K562 (cell line): ENCODE data around the gene ZNF319. TPM values are rescaled to one million over a fixed set of nuclear protein-coding genes. Genes with fewer than 3 reads are reported as not detected.

Source experiments
- MAFF ChIP-seq: IDR thresholded peaks from 2 replicates; pipeline ENCODE4 v1.6.1; 2012; ENCODE audit warnings: low read length, improper control_type of control experiment
- RBM15 ChIP-seq: fragments of 200-400 bp; formaldehyde crosslinking; IDR thresholded peaks from 2 replicates; pipeline ENCODE4 v1.6.1; 2018; ENCODE audit warnings: mild to moderate bottlenecking, low read length, moderate library complexity; ENCODE audit not compliant: insufficient read depth
- SRF ChIP-seq, 2 experiments: fragments of 250-450, 450-650 bp in 1 of 2; sonication (Bioruptor Pico) in 1 of 2; sonication (generic) in 1 of 2; formaldehyde crosslinking; IDR thresholded peaks; 2 replicates each; pipeline versions ENCODE4 v1.5.0 to v1.5.1; 2020 to 2022; ENCODE audit warnings: mild to moderate bottlenecking in 1 of 2, missing genetic modification reagents in 1 of 2
- YY1 ChIP-seq, 3 experiments: IDR thresholded peaks; 2 replicates each; pipeline ENCODE4 v1.6.1; 2011; ENCODE audit warnings: low read length in 2 of 3, mild to moderate bottlenecking in 2 of 3, moderate library complexity in 2 of 3, borderline replicate concordance in 1 of 3, control low read depth in 1 of 3, low read depth in 1 of 3; ENCODE audit not compliant: insufficient read depth in 3 of 3, insufficient replicate concordance in 2 of 3, control insufficient read depth in 1 of 3, insufficient read length in 1 of 3; ENCODE audit errors: extremely low read depth in 1 of 3
- ZBED1 ChIP-seq: IDR thresholded peaks from 2 replicates; pipeline ENCODE4 v1.6.1; 2014
- polyA plus RNA-seq, 8 experiments: library from polyadenylated mRNA; depleted of rRNA in 4 of 8; stranded (reverse) in 5 of 8; unstranded in 3 of 8; fragments of >200 nt; fragmentation: Nextera tagmentation in 2 of 8; fragmentation: Illumina TruSeq in 1 of 8; extraction: Ambion mirVana in 2 of 8; extraction: Trizol in 1 of 8; gene quantifications; 2 replicates each; pipeline versions ENCODE4 v1.2.1 to v1.2.3, GENCODE V29; 2011 to 2014; ENCODE audit warnings: inconsistent platforms in 1 of 8, missing spikeins in 1 of 8
- total RNA-seq, 7 experiments: library from RNA; depleted of rRNA in 6 of 7; stranded (reverse); fragments of >200 nt in 6 of 7; fragmentation: Illumina TruSeq in 2 of 7; extraction: Trizol in 2 of 7; gene quantifications; 2 replicates each; pipeline versions ENCODE4 v1.2.1 to v1.2.3, GENCODE V29; 2011 to 2021; ENCODE audit warnings: low replicate concordance in 1 of 7
- TF ChIP-seq, protein P1 (sequence below): fragments of 450-650 bp; IDR thresholded peaks from 2 replicates; pipeline ENCODE4 v1.6.1; 2016; ENCODE audit warnings: mild to moderate bottlenecking, moderate library complexity
- TF ChIP-seq, protein P2 (sequence below): fragments of 450-650 bp; IDR thresholded peaks from 2 replicates; pipeline ENCODE4 v1.6.1; 2016; ENCODE audit warnings: missing biosample characterization, missing genetic modification characterization
- TF ChIP-seq, protein P3 (sequence below), 2 experiments: fragments of 200-800 bp in 1 of 2; sonication (Bioruptor generic) in 1 of 2; sonication (generic) in 1 of 2; formaldehyde crosslinking in 1 of 2; IDR thresholded peaks in 1 of 2; conservative IDR thresholded peaks in 1 of 2; 2 replicates each; pipeline versions ENCODE4 v1.5.0 to v1.6.1; 2016 to 2020; ENCODE audit warnings: missing compliant biosample characterization in 1 of 2, missing genetic modification characterization in 1 of 2, missing genetic modification reagents in 1 of 2
- TF ChIP-seq, protein P4 (sequence below), 3 experiments: IDR thresholded peaks in 2 of 3; conservative IDR thresholded peaks in 1 of 3; 2 replicates each; pipeline ENCODE4 v1.5.1; 2011 to 2012; ENCODE audit warnings: low read length in 3 of 3, mild to moderate bottlenecking in 3 of 3, control low read depth in 2 of 3, improper control_type of control experiment in 1 of 3, inconsistent platforms in 1 of 3, low read depth in 1 of 3, mixed read lengths in 1 of 3, moderate library complexity in 1 of 3; ENCODE audit not compliant: insufficient read depth in 2 of 3

ZNF319 gene
- total and polyA plus RNA-seq, 9 of the 15 experiments (the other 6 are each of a cell fraction or from before 2014, with no cell fraction given), result 0.20 to 5.7 (median 1.4) TPM

DNA sequence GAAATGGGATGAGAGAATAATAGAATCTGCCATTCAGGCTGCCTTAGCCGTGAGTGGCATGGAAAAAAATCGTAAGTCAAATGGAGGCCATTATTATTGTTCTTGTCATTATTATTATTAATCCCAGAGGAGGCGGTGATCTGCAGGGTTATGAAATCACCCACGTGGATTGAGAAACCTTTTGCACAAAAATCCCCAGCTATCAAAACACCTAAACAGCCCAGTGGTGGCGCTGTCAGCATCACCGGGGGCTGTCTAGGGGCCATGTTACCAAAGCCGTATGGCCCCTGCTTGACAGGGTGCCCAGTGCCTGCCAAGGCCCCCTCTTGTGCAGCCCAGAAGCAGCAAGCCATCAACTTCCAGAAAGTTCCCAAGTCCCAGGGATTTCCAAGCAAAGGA, 54.7 kb downstream of the ZNF319 start (continued):
- TF ChIP-seq, protein P1, sequence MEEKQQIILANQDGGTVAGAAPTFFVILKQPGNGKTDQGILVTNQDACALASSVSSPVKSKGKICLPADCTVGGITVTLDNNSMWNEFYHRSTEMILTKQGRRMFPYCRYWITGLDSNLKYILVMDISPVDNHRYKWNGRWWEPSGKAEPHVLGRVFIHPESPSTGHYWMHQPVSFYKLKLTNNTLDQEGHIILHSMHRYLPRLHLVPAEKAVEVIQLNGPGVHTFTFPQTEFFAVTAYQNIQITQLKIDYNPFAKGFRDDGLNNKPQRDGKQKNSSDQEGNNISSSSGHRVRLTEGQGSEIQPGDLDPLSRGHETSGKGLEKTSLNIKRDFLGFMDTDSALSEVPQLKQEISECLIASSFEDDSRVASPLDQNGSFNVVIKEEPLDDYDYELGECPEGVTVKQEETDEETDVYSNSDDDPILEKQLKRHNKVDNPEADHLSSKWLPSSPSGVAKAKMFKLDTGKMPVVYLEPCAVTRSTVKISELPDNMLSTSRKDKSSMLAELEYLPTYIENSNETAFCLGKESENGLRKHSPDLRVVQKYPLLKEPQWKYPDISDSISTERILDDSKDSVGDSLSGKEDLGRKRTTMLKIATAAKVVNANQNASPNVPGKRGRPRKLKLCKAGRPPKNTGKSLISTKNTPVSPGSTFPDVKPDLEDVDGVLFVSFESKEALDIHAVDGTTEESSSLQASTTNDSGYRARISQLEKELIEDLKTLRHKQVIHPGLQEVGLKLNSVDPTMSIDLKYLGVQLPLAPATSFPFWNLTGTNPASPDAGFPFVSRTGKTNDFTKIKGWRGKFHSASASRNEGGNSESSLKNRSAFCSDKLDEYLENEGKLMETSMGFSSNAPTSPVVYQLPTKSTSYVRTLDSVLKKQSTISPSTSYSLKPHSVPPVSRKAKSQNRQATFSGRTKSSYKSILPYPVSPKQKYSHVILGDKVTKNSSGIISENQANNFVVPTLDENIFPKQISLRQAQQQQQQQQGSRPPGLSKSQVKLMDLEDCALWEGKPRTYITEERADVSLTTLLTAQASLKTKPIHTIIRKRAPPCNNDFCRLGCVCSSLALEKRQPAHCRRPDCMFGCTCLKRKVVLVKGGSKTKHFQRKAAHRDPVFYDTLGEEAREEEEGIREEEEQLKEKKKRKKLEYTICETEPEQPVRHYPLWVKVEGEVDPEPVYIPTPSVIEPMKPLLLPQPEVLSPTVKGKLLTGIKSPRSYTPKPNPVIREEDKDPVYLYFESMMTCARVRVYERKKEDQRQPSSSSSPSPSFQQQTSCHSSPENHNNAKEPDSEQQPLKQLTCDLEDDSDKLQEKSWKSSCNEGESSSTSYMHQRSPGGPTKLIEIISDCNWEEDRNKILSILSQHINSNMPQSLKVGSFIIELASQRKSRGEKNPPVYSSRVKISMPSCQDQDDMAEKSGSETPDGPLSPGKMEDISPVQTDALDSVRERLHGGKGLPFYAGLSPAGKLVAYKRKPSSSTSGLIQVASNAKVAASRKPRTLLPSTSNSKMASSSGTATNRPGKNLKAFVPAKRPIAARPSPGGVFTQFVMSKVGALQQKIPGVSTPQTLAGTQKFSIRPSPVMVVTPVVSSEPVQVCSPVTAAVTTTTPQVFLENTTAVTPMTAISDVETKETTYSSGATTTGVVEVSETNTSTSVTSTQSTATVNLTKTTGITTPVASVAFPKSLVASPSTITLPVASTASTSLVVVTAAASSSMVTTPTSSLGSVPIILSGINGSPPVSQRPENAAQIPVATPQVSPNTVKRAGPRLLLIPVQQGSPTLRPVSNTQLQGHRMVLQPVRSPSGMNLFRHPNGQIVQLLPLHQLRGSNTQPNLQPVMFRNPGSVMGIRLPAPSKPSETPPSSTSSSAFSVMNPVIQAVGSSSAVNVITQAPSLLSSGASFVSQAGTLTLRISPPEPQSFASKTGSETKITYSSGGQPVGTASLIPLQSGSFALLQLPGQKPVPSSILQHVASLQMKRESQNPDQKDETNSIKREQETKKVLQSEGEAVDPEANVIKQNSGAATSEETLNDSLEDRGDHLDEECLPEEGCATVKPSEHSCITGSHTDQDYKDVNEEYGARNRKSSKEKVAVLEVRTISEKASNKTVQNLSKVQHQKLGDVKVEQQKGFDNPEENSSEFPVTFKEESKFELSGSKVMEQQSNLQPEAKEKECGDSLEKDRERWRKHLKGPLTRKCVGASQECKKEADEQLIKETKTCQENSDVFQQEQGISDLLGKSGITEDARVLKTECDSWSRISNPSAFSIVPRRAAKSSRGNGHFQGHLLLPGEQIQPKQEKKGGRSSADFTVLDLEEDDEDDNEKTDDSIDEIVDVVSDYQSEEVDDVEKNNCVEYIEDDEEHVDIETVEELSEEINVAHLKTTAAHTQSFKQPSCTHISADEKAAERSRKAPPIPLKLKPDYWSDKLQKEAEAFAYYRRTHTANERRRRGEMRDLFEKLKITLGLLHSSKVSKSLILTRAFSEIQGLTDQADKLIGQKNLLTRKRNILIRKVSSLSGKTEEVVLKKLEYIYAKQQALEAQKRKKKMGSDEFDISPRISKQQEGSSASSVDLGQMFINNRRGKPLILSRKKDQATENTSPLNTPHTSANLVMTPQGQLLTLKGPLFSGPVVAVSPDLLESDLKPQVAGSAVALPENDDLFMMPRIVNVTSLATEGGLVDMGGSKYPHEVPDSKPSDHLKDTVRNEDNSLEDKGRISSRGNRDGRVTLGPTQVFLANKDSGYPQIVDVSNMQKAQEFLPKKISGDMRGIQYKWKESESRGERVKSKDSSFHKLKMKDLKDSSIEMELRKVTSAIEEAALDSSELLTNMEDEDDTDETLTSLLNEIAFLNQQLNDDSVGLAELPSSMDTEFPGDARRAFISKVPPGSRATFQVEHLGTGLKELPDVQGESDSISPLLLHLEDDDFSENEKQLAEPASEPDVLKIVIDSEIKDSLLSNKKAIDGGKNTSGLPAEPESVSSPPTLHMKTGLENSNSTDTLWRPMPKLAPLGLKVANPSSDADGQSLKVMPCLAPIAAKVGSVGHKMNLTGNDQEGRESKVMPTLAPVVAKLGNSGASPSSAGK, result no peak
- TF ChIP-seq, protein P2, sequence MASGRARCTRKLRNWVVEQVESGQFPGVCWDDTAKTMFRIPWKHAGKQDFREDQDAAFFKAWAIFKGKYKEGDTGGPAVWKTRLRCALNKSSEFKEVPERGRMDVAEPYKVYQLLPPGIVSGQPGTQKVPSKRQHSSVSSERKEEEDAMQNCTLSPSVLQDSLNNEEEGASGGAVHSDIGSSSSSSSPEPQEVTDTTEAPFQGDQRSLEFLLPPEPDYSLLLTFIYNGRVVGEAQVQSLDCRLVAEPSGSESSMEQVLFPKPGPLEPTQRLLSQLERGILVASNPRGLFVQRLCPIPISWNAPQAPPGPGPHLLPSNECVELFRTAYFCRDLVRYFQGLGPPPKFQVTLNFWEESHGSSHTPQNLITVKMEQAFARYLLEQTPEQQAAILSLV (tag), result 0 out of 2 replicates have a peak, but pooled peaks have one; percentile 33
- TF ChIP-seq, protein P3, sequence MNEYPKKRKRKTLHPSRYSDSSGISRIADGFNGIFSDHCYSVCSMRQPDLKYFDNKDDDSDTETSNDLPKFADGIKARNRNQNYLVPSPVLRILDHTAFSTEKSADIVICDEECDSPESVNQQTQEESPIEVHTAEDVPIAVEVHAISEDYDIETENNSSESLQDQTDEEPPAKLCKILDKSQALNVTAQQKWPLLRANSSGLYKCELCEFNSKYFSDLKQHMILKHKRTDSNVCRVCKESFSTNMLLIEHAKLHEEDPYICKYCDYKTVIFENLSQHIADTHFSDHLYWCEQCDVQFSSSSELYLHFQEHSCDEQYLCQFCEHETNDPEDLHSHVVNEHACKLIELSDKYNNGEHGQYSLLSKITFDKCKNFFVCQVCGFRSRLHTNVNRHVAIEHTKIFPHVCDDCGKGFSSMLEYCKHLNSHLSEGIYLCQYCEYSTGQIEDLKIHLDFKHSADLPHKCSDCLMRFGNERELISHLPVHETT (CRISPR knock-in tag; conservative IDR thresholded peaks at IDR 0.05 in 1 of 2, IDR thresholded peaks at IDR 0.05 in 1 of 2), result no peak
- TF ChIP-seq SRF (CRISPR knock-in tag; IDR thresholded peaks at IDR 0.05) (no peak), MAFF (no peak), RBM15 (no peak), ZBED1 (no peak), YY1 (IDR thresholded peaks at IDR 0.05; ENCODE audit: borderline replicate concordance in 1 of 3, control insufficient read depth in 1 of 3, extremely low read depth in 1 of 3, insufficient read depth in 3 of 3, insufficient read length in 1 of 3, insufficient replicate concordance in 2 of 3, low read depth in 1 of 3, low read length in 2 of 3) (peak in 1 of 3 experiments; percentile 15)
- TF ChIP-seq, protein P4, sequence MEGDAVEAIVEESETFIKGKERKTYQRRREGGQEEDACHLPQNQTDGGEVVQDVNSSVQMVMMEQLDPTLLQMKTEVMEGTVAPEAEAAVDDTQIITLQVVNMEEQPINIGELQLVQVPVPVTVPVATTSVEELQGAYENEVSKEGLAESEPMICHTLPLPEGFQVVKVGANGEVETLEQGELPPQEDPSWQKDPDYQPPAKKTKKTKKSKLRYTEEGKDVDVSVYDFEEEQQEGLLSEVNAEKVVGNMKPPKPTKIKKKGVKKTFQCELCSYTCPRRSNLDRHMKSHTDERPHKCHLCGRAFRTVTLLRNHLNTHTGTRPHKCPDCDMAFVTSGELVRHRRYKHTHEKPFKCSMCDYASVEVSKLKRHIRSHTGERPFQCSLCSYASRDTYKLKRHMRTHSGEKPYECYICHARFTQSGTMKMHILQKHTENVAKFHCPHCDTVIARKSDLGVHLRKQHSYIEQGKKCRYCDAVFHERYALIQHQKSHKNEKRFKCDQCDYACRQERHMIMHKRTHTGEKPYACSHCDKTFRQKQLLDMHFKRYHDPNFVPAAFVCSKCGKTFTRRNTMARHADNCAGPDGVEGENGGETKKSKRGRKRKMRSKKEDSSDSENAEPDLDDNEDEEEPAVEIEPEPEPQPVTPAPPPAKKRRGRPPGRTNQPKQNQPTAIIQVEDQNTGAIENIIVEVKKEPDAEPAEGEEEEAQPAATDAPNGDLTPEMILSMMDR (IDR thresholded peaks at IDR 0.05 in 2 of 3, conservative IDR thresholded peaks at IDR 0.05 in 1 of 3; ENCODE audit: insufficient read depth in 2 of 3, low read depth in 1 of 3, low read length in 3 of 3), result peak; percentile 39 to 48 (median 41)
